Gastrocnemius medialis (tissue), 4 donors: ENCODE data around the gene NOC4L. TPM values are rescaled to one million over a fixed set of nuclear protein-coding genes. Genes with fewer than 3 reads are reported as not detected.
A peak's percentile ranks its signal among the peaks of the same experiment; 100 is the strongest.

Experiments
- ATAC-seq, 2 donors: fragments of 150-250 bp; one replicate each; pipeline ENCODE4 v1.9.1; 2016
- DNase-seq, 2 donors: peaks; one replicate each; pipeline ENCODE4 v3.0.0-alpha.2; 2019
- H3K27ac ChIP-seq, 4 donors: fragments of 200-600 bp; sonication (generic); 1 replicate in 1 of 4; 2 replicates in 3 of 4; pipeline ENCODE4 v1.5.1; 2016 to 2018; ENCODE audit warnings: mild to moderate bottlenecking in 2 of 4, moderate library complexity in 1 of 4
- H3K27me3 ChIP-seq, 3 donors: fragments of 200-600 bp; sonication (generic) in 2 of 3; 1 replicate in 1 of 3; 2 replicates in 2 of 3; pipeline versions ENCODE4 v1.5.1 to v1.6.0; 2016 to 2019; ENCODE audit warnings: mild to moderate bottlenecking in 1 of 3, moderate library complexity in 1 of 3
- H3K36me3 ChIP-seq, 2 donors: fragments of 200-600 bp; sonication (generic) in 1 of 2; one replicate each; pipeline ENCODE4 v1.5.1; 2017 to 2018
- H3K4me1 ChIP-seq, 2 donors: fragments of 200-600 bp; sonication (generic) in 1 of 2; one replicate each; pipeline ENCODE4 v1.5.1; 2016 to 2017; ENCODE audit warnings: mild to moderate bottlenecking in 2 of 2
- H3K4me3 ChIP-seq, 4 donors: fragments of 200-600 bp; sonication (generic) in 3 of 4; 1 replicate in 1 of 4; 2 replicates in 3 of 4; pipeline ENCODE4 v1.5.1; 2016 to 2019; ENCODE audit warnings: mild to moderate bottlenecking in 2 of 4
- H3K9me3 ChIP-seq, 3 donors: fragments of 200-600 bp; sonication (generic) in 2 of 3; 1 replicate in 1 of 3; 2 replicates in 2 of 3; pipeline ENCODE4 v1.5.1; 2016 to 2019
- POLR2A ChIP-seq, 2 donors: fragments of 450-650 bp; IDR thresholded peaks; one replicate each; pipeline ENCODE4 v1.6.1; 2017; ENCODE audit warnings: antibody characterized with exemption in 2 of 2, mild to moderate bottlenecking in 2 of 2, moderate library complexity in 2 of 2
- in situ Hi-C, 4 donors: fragments of 200-750 bp; cut with MboI; loops; one replicate each; pipeline versions ENCODE4 v1.15.0 to v1.8.0; 2017; ENCODE audit warnings: low sequenced_read_pairs in 4 of 4
- intact Hi-C: fragments of 100-400 bp; cut with DNase I; formaldehyde crosslinking; loops from one replicate; pipeline ENCODE4 v1.15.1; 2023; ENCODE audit warnings: low total_unique reads
- total RNA-seq, 4 donors: library from RNA; depleted of rRNA; stranded (reverse); fragments of >200 nt; gene quantifications; one replicate each; pipeline versions ENCODE4 v1.1.0 to v1.2.3, GENCODE V29; 2016
- TF ChIP-seq, protein P1 (sequence below), 5 experiments: fragments of 450-650 bp in 3 of 5; fragments of 200-600 bp in 2 of 5; sonication (generic) in 2 of 5; IDR thresholded peaks in 4 of 5; conservative IDR thresholded peaks in 1 of 5; 1 replicate in 4 of 5; 2 replicates in 1 of 5; pipeline ENCODE4 v1.5.1; 2016 to 2019; ENCODE audit warnings: antibody characterized with exemption in 5 of 5, mild to moderate bottlenecking in 3 of 5, moderate library complexity in 3 of 5

The NOC4L gene
- total RNA-seq, 4 donors from 2014 or later, result 11.1 to 24.0 (median 21.2) TPM

DNA sequence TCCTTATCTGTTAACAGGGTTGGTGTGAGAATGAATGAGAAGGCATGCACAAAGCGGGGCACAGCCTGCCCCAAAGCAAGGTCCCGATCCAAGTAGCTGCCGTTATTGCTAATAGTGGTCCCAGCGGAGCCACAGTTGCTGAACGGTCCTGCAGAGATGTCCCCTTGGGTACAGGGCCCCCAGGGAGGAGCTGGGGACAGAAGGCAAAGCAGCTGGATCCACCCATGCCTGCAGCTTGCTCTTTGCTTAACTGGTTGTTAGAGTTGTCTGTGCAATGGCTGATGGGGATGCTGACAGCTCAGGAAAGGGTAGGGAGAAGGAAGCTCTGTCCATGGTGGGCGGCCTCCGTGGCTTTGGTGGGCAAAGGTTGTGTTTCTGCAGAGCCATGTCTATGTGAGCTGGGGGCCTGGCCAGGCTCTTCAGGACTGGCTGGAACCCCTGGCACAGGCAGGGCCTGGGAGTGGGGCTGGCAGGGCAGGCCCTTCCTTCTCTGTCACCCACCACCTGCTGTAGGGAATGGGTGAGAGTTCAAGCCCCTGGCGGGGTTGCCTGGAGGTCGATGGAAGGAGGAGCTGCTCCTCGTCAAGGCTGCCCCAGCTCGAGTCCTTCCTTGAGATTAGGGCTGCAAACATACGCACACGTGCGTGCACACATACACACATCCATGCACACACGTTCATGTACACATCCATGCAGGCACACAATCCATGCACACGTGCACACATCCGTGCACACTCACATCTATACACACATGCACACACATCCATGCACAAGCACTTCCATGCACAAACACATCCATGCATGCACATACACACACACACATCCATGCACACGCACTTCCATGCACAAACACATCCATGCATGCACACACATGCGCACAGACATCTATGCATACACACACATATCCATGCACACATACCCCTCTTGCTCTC lies 35.4 kb downstream of the NOC4L start:
- intact Hi-C loops, result loop anchor here (1.0 kb wide), 1 partner anchor 10 kb away; no protein-coding TSS in a partner anchor
- Histone ChIP-seq H3K9me3 (no peaks in the 10 kb centered on the region), H3K27ac (peak overlapping the region in 1 of 4 donors; percentile 72), H3K36me3 (no peaks in the 10 kb centered on the region), H3K27me3 (peaks cover 12 to 25% (median 22%) of the 10 kb centered on the region in 3 donors), H3K4me1 (peaks cover 5 to 7% of the 10 kb centered on the region in 2 donors), H3K4me3 (no peak overlapping the region)
- DNase-seq (no peak), ATAC-seq (no peak)
- in situ Hi-C loops, result no loop called here
- no peak for TF ChIP-seq POLR2A (IDR thresholded peaks at IDR 0.05)
- TF ChIP-seq, protein P1, sequence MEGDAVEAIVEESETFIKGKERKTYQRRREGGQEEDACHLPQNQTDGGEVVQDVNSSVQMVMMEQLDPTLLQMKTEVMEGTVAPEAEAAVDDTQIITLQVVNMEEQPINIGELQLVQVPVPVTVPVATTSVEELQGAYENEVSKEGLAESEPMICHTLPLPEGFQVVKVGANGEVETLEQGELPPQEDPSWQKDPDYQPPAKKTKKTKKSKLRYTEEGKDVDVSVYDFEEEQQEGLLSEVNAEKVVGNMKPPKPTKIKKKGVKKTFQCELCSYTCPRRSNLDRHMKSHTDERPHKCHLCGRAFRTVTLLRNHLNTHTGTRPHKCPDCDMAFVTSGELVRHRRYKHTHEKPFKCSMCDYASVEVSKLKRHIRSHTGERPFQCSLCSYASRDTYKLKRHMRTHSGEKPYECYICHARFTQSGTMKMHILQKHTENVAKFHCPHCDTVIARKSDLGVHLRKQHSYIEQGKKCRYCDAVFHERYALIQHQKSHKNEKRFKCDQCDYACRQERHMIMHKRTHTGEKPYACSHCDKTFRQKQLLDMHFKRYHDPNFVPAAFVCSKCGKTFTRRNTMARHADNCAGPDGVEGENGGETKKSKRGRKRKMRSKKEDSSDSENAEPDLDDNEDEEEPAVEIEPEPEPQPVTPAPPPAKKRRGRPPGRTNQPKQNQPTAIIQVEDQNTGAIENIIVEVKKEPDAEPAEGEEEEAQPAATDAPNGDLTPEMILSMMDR (IDR thresholded peaks at IDR 0.05 in 4 of 5, conservative IDR thresholded peaks at IDR 0.05 in 1 of 5), result no peak

DNA sequence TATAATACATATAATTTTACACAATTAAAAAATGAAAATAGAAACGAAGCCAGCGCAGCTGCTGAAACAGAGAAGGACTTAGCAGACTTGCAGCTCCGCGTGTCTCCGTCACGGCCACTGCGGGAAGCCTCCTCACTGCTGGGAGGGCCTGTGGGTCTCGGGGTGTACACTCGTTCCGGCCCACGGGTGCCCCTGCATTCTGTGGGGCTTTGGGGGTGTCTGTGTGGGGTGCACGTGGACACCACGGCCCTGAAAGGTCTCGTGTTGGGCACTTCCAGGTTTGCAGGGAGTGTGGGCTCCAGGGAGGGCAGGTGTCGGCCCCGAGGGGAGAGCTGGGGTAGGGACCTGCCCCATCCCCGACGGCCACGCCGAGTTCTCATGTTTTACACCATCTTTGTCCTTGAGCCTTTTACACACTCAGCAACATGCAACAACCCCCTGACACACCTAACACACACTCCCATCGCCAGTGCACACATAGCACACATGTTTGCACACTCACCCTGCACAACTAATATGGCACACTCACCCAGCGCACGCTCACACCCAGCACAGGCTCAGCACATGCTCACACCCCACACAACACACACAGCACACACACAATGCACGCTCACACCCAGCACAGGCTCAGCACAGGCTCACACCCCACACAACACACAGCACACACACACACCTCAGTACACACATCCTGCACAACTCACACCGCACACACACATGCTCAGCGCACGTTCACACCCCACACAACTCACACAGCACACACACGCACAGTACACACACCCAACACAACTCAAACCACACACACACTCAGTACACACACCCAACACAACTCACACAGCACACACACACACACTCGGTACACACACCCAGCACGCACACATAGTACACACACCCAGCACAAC lies 36.6 kb downstream of the NOC4L start:
- ATAC-seq (no peak), DNase-seq (no peak)
- TF ChIP-seq, protein P1 (IDR thresholded peaks at IDR 0.05 in 4 of 5, conservative IDR thresholded peaks at IDR 0.05 in 1 of 5), result no peak
- no peak for TF ChIP-seq POLR2A (IDR thresholded peaks at IDR 0.05)
- no peak overlapping the region for H3K4me3 ChIP-seq
- H3K9me3 ChIP-seq, result no peaks in the 10 kb centered on the region
- H3K36me3 ChIP-seq, result no peaks in the 10 kb centered on the region
- intact Hi-C loops, result no loop called here
- peaks cover 14 to 30% (median 22%) of the 10 kb centered on the region in 3 donors for H3K27me3 ChIP-seq
- no peak overlapping the region for H3K27ac ChIP-seq
- in situ Hi-C loops, result no loop called here
- peaks cover 5 to 7% of the 10 kb centered on the region in 2 donors for H3K4me1 ChIP-seq

DNA sequence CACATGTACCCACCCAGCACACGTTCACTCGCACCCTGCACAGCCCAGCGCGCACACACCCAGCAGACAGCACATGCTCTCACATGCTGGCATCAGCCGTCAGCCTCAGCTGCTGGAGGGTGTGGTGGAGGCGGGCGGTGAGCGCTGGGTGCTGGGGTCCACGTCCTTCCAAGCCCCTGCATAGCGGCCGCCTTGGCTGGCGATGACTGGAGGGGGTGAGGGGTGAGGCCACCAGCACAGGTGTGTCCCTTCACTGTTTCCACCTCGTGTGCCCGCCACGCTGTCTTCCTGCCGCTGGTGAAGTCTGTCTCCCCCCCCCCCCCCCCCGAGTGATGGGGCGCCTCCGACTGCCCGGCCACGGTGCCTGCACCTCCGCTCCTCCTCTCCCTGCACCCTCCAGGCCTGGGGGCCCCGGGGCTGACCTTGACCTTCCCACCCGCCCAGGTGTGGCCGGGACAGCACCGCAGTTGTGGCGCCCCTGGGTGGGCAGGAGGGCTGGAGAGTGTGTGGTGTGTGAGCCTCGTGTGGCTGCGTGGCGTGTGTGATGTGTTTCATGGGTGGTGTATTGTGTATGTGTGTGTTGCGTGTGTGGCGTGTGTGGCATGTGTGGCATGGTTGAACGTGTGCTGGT lies 37.4 kb downstream of the NOC4L start:
- Histone ChIP-seq H3K27ac (no peak overlapping the region), H3K9me3 (no peaks in the 10 kb centered on the region), H3K4me1 (peaks cover 5 to 7% of the 10 kb centered on the region in 2 donors), H3K27me3 (peaks cover 6 to 30% (median 28%) of the 10 kb centered on the region in 3 donors), H3K4me3 (no peak overlapping the region), H3K36me3 (no peaks in the 10 kb centered on the region)
- DNase-seq (no peak), ATAC-seq (no peak)
- in situ Hi-C loops (no loop called here), intact Hi-C loops (no loop called here)
- TF ChIP-seq POLR2A (IDR thresholded peaks at IDR 0.05), result no peak
- TF ChIP-seq, protein P1 (IDR thresholded peaks at IDR 0.05 in 4 of 5, conservative IDR thresholded peaks at IDR 0.05 in 1 of 5), result no peak

DNA sequence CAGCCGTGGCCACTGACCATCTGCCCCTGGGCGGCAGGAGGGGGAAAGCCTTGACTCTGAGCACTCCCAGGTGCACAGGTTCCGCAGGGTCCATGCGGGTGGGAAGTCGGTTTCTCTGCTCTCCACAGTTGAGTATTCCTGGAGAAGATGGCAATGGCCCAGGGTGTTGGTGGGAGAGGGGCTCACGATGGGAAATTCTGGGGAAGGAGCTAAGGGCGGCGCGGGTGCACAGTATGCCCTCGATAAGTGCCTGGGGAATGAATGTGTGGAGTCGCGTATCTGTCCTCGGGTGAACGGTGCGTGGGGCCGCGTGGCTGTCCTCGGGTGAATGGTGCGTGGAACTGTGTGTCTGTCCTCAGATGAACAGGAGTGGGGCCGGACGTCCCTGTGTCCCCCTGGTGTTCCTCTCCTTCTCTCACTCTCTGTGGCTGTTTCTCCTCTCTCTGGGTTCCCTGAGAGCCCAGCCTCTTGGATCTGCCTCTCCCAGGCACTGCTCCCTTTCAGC lies 38.0 kb downstream of the NOC4L start:
- intact Hi-C loops, result no loop called here
- no peak for TF ChIP-seq POLR2A (IDR thresholded peaks at IDR 0.05)
- TF ChIP-seq, protein P1 (IDR thresholded peaks at IDR 0.05 in 4 of 5, conservative IDR thresholded peaks at IDR 0.05 in 1 of 5), result no peak
- ATAC-seq, result no peak
- no peak overlapping the region for H3K4me3 ChIP-seq
- peaks cover under 1 to 31% (median 29%) of the 10 kb centered on the region in 3 donors for H3K27me3 ChIP-seq
- no peaks in the 10 kb centered on the region for H3K9me3 ChIP-seq
- no peaks in the 10 kb centered on the region for H3K36me3 ChIP-seq
- in situ Hi-C loops, result no loop called here
- H3K4me1 ChIP-seq, result peaks cover 5 to 7% of the 10 kb centered on the region in 2 donors
- no peak overlapping the region for H3K27ac ChIP-seq
- DNase-seq, result no peak
